Left lobe of liver (tissue), 2 donors: ENCODE results near the gene ANGPTL2. TPM values are rescaled to one million over a fixed set of nuclear protein-coding genes. Genes with fewer than 3 reads are reported as not detected.

Experiments
- ATAC-seq: fragments of 200-7000 bp; cut with Tn5 transposase; one replicate; pipeline ENCODE4 v1.9.1; 2020; ENCODE audit warnings: mild to moderate bottlenecking, moderate library complexity
- DNase-seq: peaks from one replicate; pipeline ENCODE4 v3.0.0-alpha.2; 2020; ENCODE audit warnings: low spot score
- total RNA-seq: library from RNA; stranded (reverse); gene quantifications from one replicate; pipeline ENCODE4 v1.2.1, GENCODE V29; 2021
- donor health status: DM: no; HTN: no; CAD: no; lungs with moderate emphysema.
- donor health status: DM: no; HTN: yes; CAD: no.

Gene ANGPTL2
- total RNA-seq, 1 donor from 2014 or later: 2.8 TPM

DNA sequence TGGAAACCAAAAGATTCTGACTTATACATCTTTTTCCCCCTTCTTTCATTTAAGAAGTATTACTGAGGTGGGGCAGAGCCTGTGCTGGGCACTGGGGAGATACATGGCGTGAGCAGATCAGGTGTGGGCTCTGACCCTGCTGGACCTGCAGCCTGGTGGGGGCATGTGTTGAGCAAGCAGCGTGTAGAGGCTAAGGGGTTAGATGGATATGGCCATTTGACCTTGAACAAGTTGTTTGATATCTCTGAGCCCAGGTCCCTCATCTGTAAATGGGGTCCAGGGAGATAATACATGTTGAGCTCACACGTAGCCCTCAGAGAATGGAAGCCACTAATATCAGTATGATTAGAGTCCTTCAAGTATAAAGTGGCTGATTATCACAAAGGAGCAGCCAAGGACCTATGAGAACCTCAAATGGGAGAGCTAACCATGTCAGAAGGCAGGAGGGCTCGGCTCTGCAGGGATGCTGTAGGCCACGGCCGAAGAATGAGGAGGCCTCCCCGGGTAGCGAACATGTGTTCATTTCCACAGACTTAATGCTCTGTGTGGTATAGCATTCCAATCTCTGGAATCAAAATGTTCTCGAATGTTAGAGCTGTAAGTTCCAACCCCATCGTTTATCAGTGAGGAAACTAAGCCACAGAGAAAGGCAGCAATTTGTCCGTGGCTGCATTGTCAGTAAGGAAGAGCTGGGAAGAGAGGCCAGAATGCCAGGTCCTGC, 15.4 kb upstream of the ANGPTL2 start:
- DNase-seq (no peak), ATAC-seq (no peak)

- no peak for ATAC-seq
- no peak for DNase-seq
These were observed 14.6 kb upstream of the ANGPTL2 start for GRCh38 chr9:127136880-127137639.

DNA sequence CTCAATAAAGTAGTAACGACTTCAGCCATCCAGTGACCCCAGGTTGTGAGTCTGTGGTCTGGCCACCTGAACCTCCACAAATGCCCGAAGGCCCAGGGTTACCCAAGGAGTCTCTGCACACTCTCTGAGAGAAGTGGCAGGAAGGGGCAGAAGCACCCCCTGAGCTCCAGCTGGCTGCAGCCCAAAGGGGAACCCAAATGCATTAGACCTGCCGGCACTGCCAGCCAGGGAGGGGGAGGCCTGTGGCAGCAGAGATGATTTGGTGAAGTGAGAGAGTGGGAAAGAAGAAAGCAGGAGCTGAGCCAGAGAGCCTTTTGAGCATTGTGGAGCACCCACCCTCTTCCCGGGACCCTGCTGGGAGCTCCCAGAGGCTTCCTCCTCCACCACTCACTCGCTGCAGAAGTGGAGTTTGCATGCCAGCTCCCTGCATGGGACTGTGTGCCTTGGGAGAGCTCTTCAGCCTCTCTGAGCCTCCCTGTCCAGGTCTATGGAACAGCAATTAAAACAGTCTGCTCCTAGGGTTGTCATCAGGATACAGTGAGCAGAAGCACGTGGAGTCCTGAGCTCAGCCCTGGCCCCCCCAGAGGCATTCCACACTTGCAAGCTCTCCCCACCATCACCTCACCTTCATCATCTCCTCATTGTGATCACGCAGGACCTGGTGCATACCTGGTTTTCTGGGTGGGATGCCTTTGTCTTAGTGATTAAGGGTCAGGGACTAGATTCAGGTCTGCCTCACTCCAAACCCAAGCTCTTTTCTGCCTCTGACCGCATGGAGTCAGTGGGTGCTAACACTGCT, 13.8 kb upstream of the ANGPTL2 start:
- DNase-seq (peak; percentile 39), ATAC-seq (no peak)

DNA sequence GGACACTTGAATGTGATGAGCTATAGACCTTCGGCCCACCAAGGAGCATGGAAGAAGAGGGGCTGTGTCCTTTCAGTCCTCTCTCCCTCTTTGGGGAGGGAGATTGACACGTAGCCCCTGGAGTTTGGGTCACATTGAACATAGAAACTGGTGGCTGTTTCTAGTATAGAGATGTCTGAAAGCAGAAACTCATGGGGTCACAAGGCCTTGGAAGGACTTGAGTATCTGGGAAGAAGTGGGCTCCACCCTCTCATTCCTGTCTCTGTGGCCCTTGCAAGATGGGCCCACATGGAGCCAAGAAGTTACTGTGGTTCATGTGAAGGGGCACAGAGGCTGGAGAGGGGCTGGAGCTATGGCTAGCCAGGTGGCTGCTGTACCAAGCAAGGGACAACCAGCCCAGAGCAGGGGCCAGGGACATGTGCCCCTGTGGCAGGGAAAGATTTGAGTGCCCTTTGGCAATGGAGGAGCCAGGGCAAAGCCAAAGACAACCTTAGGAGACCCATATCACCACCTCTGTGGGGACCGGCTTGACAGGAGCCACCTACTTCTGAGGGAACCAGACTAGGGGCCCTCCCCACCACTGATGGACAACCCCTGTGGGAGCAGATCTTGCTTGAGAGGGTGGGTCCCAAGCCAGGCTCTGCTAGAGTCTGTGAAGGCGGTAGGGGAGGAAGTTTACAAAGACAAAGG, 12.8 kb upstream of the ANGPTL2 start:
- no peak for DNase-seq
- ATAC-seq: no peak

- DNase-seq: peak; percentile 34
These were observed 11.3 kb upstream of the ANGPTL2 start for GRCh38 chr9:127133739-127134167.

GRCh38 chr9:127132921-127133647, 10.6 kb upstream of the ANGPTL2 start:
- ATAC-seq (no peak), DNase-seq (peak; percentile 40)

More at GRCh38 chr9:127133739-127134167, 11.3 kb upstream of the ANGPTL2 start:
- ATAC-seq: no peak

- ATAC-seq (no peak), DNase-seq (no peak)
These were observed 9.9 kb upstream of the ANGPTL2 start for GRCh38 chr9:127132375-127132774.

- ATAC-seq (no peak), DNase-seq (no peak)
These were observed 9.4 kb upstream of the ANGPTL2 start for GRCh38 chr9:127131871-127132270.

DNA sequence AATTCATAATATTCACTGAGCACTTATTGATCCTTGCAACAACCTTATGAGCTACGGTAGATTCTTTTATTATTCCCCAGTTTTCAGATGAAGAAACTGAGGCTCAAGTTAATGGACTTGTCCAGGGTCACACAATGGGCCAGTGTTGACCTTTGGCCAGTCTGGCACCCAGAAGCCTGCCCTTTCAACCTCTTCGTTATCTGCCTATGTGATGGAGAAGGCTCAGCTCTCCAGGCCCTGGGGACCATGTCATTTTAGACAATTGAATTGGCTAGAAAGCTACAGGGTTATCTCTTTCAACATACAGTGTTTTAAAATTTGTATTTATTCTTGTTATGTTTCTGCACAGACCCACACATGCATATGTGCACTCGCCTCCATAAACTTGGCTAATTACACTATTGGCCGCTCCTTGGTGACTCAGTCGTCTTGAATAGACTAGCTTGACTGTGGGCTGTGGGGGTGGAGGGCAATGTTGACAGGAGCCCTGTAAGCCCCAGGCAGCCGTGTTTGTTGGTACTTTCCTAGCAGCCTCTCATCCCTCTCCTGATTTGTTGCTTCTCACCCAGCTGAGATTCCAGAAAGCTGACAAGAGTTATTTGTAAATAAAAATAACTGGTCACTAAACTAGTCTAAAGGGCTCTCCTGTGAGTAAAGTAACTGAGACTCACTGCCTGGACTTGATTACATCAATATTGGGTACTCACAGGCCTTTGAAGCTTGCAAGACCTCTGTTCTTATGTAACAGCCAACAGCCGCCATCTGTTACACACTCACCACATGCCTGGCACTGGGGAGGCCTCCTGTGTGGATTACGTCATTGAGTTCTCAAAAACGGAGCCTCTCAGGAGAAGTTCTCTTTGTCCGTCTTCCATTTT, 8.5 kb upstream of the ANGPTL2 start:
- DNase-seq: no peak
- peak; percentile 51 for ATAC-seq

GRCh38 chr9:127130235-127130634, 7.8 kb upstream of the ANGPTL2 start:
- ATAC-seq: no peak
- DNase-seq: no peak

- DNase-seq (no peak), ATAC-seq (no peak)
These were observed 7.3 kb upstream of the ANGPTL2 start for GRCh38 chr9:127129718-127130085.

DNA sequence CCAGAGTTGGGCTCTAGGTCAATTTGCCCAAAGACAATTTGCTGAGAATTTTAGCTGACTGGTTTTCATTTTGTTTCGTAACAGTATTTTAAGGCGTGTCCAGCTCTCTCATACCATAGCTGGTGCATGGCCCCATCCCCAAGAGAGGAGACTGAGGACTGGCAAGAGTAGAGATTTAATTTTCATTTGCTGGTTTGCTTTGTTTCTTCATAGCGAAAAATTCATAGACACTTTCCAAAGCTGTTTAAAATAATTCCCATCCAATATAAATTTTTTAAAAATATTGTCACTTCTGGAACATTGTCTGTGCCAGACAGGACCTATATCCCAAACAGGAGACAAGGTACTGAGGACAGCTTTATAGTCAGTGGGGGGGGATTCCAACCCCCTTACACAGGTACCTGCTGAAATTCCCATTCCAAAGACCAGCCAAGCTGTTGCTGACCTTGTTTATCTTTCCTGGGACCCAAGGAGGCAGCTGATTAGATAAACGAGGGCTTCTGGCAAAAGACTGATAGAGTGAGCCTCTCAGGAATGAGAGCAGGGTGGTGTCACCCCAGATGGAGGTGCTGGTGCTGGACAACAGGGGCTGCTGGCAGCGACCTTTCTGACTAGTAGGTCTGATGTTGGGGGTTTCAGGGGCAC, 6.8 kb upstream of the ANGPTL2 start:
- ATAC-seq (no peak), DNase-seq (no peak)

GRCh38 chr9:127128341-127129072, 6.1 kb upstream of the ANGPTL2 start:
- ATAC-seq (no peak), DNase-seq (no peak)

GRCh38 chr9:127126971-127127370, 4.5 kb upstream of the ANGPTL2 start:
- no peak for DNase-seq
- ATAC-seq: no peak

DNA sequence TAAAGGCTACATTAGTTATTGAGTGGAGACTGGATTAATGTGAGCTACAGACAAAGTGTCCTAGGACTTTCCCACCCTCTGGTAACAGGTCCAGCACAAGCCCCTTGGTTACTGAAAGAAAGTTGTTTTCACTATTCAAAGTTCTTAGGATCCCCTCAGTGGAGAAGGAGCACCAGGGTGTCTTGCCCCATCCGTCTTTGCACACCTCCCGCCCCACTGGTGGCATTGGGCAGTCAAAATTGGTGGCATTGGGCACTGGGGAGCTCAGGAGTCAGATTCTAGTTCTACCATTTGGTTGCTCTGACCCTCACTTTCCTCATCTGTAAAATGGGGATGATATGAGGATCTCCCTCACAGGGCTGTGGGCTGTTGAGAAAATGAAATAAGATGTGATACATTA, 2.4 kb upstream of the ANGPTL2 start:
- ATAC-seq (no peak), DNase-seq (no peak)

- DNase-seq (no peak), ATAC-seq (no peak)
These were observed 1.7 kb upstream of the ANGPTL2 start for GRCh38 chr9:127124111-127124531.

- ATAC-seq: peak; percentile 8
These were observed 842 bp upstream of the ANGPTL2 start for GRCh38 chr9:127123064-127123890.

More at GRCh38 chr9:127123064-127123890, 842 bp upstream of the ANGPTL2 start:
- DNase-seq: no peak
